Astrocyte of the spinal cord (primary cell): ENCODE data around the gene TRAF5.

ENCODE experiments used
- DNase-seq: peaks from one replicate; pipeline ENCODE4 v3.0.0; 2011; ENCODE audit warnings: low read depth, low spot score
- H3K4me3 ChIP-seq: 2 replicates; pipeline ENCODE4 v1.5.1; 2011; ENCODE audit warnings: low read depth, mild to moderate bottlenecking, low read length, moderate library complexity
- CTCF ChIP-seq: IDR thresholded peaks from 2 replicates; pipeline ENCODE4 v1.5.1; 2012; ENCODE audit warnings: low read depth, mild to moderate bottlenecking, low read length, inconsistent platforms
- in situ Hi-C: cut with HindIII; loops from 2 replicates; pipeline ENCODE4 v1.10.0; 2017; ENCODE audit warnings: low sequenced_read_pairs

TRAF5 gene

GRCh38 chr1:211420389-211420788, 93.8 kb downstream of the TRAF5 start:
- TF ChIP-seq CTCF = no peak
- peak; percentile 74 for DNase-seq
- H3K4me3 ChIP-seq = no peak overlapping the region
- in situ Hi-C loops = no loop called here

DNA sequence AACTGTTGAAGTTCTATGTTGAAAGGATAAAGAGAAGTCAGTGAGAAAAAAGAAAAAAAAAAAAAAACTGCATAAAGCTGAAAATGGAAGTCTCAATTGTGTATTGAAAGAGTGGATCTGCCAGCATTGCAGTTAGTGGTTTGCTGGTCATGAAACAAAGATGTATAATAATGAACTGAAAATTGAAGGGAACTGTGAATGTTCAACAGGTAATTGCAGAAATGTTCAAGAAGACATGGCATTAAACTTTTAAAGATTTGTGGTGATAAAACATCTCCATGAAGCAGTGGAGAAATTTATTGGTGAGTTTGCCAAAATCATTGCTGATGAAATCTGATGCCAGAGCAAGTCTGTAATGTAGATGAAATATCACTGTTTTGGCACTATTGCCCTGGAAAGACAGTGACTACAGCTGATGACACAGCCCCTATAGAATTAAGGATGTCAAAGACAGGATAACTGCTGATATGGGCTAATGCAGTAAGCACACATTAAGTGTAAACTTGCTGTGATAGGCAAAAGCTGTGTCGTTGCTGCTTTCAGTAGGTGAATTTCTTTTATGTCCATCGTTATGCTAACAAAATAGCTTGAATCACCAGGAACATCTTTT, 94.3 kb downstream of the TRAF5 start:
- in situ Hi-C loops = no loop called here

DNA sequence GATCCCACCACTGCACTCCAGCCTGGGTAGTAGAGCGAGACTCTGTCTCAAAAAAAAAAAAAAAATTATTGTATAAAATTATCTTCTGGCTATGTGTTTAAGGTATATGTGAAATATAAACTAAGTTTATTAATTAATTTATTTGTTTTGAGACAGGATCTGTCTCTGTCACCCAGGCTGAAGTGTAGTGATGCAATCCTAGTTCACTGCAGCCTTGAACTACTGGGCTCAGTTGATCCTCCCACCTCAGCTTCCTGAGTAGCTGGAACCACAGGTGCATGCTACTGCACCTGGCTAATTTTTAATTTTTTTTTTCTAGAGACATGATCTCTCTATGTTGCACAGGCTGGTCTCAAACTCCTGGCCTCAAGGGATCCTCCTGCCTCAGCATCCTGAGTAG, 97.4 kb downstream of the TRAF5 start:
- no peak for TF ChIP-seq CTCF
- H3K4me3 ChIP-seq = no peak overlapping the region
- in situ Hi-C loops = no loop called here
- no peak for DNase-seq

More for the DNA sequence above, 94.3 kb downstream of the TRAF5 start:
- H3K4me3 ChIP-seq = no peak overlapping the region
- peak; percentile 16 for DNase-seq
- TF ChIP-seq CTCF = no peak
